Measurements from ENCODE around the gene FUBP1. TPM values are rescaled to one million over a fixed set of nuclear protein-coding genes. Genes with fewer than 3 reads are reported as not detected.

Gene FUBP1
- total and polyA plus RNA-seq, 2 of the 8 experiments (the other 6 are each of a cell fraction or from before 2014, with no cell fraction given) = 184 to 201 TPM

DNA sequence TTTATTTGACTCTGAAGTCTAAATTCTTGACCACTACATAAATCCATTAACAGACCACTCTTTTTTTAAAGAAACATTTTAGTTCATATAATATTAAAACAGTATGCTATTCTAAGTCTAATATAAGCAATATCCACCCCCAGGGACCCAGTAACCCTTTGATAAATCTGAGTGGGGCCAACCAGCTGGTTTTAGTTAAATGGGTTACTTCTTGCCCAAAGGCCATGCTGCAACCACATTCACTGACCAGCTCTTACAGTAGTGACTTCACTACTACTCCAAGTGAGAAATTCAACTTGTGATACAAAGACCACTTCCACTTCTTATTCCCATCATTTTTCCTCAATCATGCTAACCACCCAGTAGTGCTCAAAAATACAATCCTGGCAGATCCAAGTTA is 20.5 kb downstream of the FUBP1 start (continued):
- TF ChIP-seq, protein P1, sequence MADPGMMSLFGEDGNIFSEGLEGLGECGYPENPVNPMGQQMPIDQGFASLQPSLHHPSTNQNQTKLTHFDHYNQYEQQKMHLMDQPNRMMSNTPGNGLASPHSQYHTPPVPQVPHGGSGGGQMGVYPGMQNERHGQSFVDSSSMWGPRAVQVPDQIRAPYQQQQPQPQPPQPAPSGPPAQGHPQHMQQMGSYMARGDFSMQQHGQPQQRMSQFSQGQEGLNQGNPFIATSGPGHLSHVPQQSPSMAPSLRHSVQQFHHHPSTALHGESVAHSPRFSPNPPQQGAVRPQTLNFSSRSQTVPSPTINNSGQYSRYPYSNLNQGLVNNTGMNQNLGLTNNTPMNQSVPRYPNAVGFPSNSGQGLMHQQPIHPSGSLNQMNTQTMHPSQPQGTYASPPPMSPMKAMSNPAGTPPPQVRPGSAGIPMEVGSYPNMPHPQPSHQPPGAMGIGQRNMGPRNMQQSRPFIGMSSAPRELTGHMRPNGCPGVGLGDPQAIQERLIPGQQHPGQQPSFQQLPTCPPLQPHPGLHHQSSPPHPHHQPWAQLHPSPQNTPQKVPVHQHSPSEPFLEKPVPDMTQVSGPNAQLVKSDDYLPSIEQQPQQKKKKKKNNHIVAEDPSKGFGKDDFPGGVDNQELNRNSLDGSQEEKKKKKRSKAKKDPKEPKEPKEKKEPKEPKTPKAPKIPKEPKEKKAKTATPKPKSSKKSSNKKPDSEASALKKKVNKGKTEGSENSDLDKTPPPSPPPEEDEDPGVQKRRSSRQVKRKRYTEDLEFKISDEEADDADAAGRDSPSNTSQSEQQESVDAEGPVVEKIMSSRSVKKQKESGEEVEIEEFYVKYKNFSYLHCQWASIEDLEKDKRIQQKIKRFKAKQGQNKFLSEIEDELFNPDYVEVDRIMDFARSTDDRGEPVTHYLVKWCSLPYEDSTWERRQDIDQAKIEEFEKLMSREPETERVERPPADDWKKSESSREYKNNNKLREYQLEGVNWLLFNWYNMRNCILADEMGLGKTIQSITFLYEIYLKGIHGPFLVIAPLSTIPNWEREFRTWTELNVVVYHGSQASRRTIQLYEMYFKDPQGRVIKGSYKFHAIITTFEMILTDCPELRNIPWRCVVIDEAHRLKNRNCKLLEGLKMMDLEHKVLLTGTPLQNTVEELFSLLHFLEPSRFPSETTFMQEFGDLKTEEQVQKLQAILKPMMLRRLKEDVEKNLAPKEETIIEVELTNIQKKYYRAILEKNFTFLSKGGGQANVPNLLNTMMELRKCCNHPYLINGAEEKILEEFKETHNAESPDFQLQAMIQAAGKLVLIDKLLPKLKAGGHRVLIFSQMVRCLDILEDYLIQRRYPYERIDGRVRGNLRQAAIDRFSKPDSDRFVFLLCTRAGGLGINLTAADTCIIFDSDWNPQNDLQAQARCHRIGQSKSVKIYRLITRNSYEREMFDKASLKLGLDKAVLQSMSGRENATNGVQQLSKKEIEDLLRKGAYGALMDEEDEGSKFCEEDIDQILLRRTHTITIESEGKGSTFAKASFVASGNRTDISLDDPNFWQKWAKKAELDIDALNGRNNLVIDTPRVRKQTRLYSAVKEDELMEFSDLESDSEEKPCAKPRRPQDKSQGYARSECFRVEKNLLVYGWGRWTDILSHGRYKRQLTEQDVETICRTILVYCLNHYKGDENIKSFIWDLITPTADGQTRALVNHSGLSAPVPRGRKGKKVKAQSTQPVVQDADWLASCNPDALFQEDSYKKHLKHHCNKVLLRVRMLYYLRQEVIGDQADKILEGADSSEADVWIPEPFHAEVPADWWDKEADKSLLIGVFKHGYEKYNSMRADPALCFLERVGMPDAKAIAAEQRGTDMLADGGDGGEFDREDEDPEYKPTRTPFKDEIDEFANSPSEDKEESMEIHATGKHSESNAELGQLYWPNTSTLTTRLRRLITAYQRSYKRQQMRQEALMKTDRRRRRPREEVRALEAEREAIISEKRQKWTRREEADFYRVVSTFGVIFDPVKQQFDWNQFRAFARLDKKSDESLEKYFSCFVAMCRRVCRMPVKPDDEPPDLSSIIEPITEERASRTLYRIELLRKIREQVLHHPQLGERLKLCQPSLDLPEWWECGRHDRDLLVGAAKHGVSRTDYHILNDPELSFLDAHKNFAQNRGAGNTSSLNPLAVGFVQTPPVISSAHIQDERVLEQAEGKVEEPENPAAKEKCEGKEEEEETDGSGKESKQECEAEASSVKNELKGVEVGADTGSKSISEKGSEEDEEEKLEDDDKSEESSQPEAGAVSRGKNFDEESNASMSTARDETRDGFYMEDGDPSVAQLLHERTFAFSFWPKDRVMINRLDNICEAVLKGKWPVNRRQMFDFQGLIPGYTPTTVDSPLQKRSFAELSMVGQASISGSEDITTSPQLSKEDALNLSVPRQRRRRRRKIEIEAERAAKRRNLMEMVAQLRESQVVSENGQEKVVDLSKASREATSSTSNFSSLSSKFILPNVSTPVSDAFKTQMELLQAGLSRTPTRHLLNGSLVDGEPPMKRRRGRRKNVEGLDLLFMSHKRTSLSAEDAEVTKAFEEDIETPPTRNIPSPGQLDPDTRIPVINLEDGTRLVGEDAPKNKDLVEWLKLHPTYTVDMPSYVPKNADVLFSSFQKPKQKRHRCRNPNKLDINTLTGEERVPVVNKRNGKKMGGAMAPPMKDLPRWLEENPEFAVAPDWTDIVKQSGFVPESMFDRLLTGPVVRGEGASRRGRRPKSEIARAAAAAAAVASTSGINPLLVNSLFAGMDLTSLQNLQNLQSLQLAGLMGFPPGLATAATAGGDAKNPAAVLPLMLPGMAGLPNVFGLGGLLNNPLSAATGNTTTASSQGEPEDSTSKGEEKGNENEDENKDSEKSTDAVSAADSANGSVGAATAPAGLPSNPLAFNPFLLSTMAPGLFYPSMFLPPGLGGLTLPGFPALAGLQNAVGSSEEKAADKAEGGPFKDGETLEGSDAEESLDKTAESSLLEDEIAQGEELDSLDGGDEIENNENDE (IDR thresholded peaks at IDR 0.05; ENCODE audit: insufficient replicate concordance, low read length) = no peak
- TF ChIP-seq RFX5 (IDR thresholded peaks at IDR 0.05; ENCODE audit: borderline replicate concordance, low read depth, low read length) (no peak), CHD1 (IDR thresholded peaks at IDR 0.05; ENCODE audit: low read depth, low read length) (no peak), CREB1 (IDR thresholded peaks at IDR 0.05) (no peak), SUZ12 (IDR thresholded peaks at IDR 0.05; ENCODE audit: low read length) (no peak), POU5F1 (IDR thresholded peaks at IDR 0.05; ENCODE audit: low read depth, low read length) (no peak), JUN (IDR thresholded peaks at IDR 0.05; ENCODE audit: low read depth, low read length) (no peak), CBX8 (IDR thresholded peaks at IDR 0.05; ENCODE audit: borderline replicate concordance, low read depth, low read length) (no peak)
- TF ChIP-seq, protein P2, sequence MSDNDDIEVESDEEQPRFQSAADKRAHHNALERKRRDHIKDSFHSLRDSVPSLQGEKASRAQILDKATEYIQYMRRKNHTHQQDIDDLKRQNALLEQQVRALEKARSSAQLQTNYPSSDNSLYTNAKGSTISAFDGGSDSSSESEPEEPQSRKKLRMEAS (IDR thresholded peaks at IDR 0.05) = no peak
- TF ChIP-seq, protein P3, sequence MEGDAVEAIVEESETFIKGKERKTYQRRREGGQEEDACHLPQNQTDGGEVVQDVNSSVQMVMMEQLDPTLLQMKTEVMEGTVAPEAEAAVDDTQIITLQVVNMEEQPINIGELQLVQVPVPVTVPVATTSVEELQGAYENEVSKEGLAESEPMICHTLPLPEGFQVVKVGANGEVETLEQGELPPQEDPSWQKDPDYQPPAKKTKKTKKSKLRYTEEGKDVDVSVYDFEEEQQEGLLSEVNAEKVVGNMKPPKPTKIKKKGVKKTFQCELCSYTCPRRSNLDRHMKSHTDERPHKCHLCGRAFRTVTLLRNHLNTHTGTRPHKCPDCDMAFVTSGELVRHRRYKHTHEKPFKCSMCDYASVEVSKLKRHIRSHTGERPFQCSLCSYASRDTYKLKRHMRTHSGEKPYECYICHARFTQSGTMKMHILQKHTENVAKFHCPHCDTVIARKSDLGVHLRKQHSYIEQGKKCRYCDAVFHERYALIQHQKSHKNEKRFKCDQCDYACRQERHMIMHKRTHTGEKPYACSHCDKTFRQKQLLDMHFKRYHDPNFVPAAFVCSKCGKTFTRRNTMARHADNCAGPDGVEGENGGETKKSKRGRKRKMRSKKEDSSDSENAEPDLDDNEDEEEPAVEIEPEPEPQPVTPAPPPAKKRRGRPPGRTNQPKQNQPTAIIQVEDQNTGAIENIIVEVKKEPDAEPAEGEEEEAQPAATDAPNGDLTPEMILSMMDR (IDR thresholded peaks at IDR 0.05; ENCODE audit: control extremely low read depth in 1 of 3, insufficient read depth in 1 of 3, low read depth in 1 of 3, low read length in 3 of 3) = no peak

Measured in H1 (cell line).